Urinary bladder (tissue), 4 donors: Measurements from ENCODE around the gene PLB1. TPM values are rescaled to one million over a fixed set of nuclear protein-coding genes. Genes with fewer than 3 reads are reported as not detected.
A peak's percentile ranks its signal among the peaks of the same experiment; 100 is the strongest.

Experiments
- DNase-seq: peaks from one replicate; pipeline ENCODE4 v3.0.0-alpha.2; 2015; ENCODE audit errors: extremely low spot score
- H3K27ac ChIP-seq: one replicate; pipeline ENCODE4 v1.5.1; 2013; ENCODE audit warnings: low read depth, mild to moderate bottlenecking, moderate library complexity
- H3K36me3 ChIP-seq: one replicate; pipeline ENCODE4 v1.6.1; 2013; ENCODE audit warnings: mild to moderate bottlenecking, moderate library complexity; ENCODE audit not compliant: insufficient read depth
- H3K4me1 ChIP-seq: one replicate; pipeline ENCODE4 v1.6.1; 2013; ENCODE audit warnings: mild to moderate bottlenecking, moderate library complexity; ENCODE audit not compliant: insufficient read depth
- H3K4me3 ChIP-seq: one replicate; pipeline ENCODE4 v1.5.1; 2013; ENCODE audit warnings: low read depth, low read length
- WGBS: extraction: QIAGEN DNeasy Blood & Tissue Kit; methylation state at CpG from one replicate; pipeline ENCODE4 v1.1.7; 2013; 5-methylcytosine and 5-hydroxymethylcytosine counted together
- polyA plus RNA-seq: library from polyadenylated mRNA; stranded (reverse); fragments of 200-250 nt; gene quantifications from one replicate; pipeline ENCODE4 v1.2.3, GENCODE V29; 2013
- total RNA-seq: library from RNA; depleted of rRNA; stranded (reverse); fragments of >200 nt; gene quantifications from one replicate; pipeline ENCODE4 v1.2.3, GENCODE V29; 2014
- donor health status: healthy with polysubstance abuse.
- donor health status: healthy.

Gene PLB1
- total and polyA plus RNA-seq, 2 donors = 4.7 to 5.0 TPM

DNA sequence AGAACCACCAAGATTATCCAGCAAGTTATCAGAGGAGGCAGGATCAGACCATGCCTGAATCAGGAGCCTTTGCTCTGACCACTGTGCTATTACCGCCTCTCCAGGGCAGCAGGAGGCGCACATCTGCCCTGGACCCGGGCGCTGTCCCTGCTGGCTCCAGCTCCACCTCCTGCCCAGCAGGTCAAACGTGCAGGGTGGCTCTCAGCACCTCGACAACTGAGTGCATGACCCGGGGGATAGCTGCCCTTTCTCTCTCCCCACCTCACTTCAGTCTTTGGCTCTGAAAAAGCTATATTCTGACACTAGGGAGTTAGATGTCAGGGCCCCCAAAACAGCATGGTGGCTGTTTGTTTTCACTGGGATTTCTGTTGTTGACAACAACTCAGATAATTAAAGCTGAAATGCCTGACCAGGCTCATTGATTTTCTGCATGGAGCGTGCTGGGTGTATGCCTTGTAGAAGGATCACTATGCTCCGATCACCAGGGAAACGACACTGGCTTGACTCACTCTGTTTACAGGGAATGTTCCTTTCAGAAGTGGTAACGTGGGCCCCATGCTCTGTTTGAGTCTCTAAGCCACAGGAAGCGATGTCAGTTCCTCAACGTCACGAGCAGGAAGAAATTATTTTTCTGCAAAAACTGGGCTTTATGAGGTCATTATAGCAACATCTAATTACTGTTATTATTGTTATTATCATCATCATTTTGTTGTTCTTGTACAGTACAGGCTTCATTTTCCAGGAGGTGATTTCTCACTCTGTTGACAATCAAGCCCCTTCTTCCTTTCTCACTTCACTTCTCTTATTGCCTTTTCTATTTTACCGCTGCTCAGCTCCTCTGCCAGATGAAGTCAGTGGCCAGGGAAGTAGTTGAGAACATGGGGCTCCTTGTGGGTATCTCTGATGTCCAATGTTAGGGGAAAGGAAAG lies 125.6 kb downstream of the PLB1 start:
- H3K4me3 ChIP-seq = no peak overlapping the region
- DNase-seq = peak; percentile 84
- H3K4me1 ChIP-seq = no peaks in the 10 kb centered on the region
- 16% methylated on average over 15 of the region's 15 CpGs for WGBS
- H3K36me3 ChIP-seq = no peaks in the 10 kb centered on the region
- peak overlapping the region; percentile 93 for H3K27ac ChIP-seq

DNA sequence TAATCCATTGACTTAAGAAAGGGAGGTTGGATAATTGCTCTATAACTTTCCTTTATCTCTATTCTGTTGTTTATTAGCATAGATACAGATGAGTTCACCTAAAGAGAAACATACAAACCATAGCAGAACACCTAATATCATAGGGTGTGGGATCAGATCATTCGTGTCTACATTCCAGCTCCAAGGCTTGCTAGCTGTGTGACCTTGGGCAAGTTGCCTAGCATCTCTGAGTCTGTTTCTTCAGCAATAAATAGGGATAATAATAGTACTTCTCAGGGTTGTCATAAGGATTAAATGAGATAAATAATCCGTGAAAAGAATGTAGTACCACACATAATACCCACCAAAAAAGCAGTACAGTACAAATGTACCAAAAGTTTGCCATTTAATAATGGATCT lies 126.2 kb downstream of the PLB1 start:
- peak overlapping the region; percentile 93 for H3K27ac ChIP-seq
- H3K4me1 ChIP-seq = no peaks in the 10 kb centered on the region
- DNase-seq = no peak
- WGBS = 27% methylated on average over 2 of the region's 2 CpGs
- no peak overlapping the region for H3K4me3 ChIP-seq
- H3K36me3 ChIP-seq = no peaks in the 10 kb centered on the region

DNA sequence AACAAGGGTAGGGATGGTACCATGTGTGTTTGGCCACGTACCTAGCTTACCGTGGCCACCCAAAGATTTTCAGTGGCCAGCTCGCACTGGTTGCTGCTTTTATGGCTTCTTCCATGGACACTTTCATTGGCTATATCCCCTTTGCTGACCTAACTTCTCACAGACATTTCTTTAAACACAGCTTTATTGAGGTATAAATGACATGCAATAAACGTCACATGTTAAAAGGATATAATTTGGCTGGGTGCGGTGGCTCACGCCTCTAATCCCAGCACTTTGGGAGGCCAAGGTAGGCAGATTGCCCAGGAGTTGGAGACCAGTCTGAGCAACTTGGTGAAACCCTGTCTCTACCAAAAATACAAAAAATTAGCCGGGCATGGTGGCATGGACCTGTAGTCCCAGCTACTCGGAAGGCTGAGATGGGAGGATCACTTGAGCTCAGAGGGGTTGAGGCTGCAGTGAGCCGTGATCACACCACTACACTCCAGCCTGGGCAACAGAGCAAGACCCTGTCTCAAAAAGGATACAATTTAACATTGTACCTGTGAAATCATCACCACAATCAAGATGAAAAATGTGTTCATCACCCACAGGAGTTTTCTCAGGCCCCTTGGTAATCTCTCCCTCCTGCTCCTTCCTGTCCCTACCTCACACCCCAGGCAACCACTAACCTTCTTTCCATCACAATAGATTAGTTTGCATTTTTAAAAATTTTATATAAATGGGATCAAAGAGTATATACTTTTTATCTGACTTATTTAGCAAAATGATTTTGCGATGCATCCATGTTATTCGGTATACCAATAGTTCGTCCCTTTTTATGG lies 127.9 kb downstream of the PLB1 start:
- WGBS = 78% methylated on average over 12 of the region's 12 CpGs
- peak overlapping the region; percentile 57 for H3K27ac ChIP-seq
- H3K4me3 ChIP-seq = no peak overlapping the region
- H3K4me1 ChIP-seq = no peaks in the 10 kb centered on the region
- no peak for DNase-seq
- H3K36me3 ChIP-seq = no peaks in the 10 kb centered on the region

DNA sequence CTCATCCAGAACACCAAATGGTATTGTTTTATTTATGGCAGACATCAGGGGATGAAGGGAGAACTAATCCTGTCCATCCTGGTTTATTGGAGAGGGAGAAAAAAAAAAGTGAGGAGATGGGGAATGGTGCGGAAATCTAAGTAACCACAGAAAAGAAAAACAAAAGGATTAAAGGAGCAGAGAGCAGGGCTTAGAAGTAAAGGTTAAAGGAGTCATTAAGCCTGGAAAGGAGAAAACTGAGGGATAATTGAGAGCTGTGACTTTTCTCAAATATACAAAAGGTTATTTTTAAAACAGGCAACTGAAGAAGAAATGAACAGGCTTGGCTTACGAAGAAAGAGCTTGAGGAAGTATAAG lies 128.6 kb downstream of the PLB1 start:
- Histone ChIP-seq H3K4me3 (no peak overlapping the region), H3K36me3 (no peaks in the 10 kb centered on the region), H3K27ac (peak overlapping the region; percentile 81), H3K4me1 (no peaks in the 10 kb centered on the region)
- DNase-seq = no peak
- WGBS = 42% methylated on average over 2 of the region's 2 CpGs

DNA sequence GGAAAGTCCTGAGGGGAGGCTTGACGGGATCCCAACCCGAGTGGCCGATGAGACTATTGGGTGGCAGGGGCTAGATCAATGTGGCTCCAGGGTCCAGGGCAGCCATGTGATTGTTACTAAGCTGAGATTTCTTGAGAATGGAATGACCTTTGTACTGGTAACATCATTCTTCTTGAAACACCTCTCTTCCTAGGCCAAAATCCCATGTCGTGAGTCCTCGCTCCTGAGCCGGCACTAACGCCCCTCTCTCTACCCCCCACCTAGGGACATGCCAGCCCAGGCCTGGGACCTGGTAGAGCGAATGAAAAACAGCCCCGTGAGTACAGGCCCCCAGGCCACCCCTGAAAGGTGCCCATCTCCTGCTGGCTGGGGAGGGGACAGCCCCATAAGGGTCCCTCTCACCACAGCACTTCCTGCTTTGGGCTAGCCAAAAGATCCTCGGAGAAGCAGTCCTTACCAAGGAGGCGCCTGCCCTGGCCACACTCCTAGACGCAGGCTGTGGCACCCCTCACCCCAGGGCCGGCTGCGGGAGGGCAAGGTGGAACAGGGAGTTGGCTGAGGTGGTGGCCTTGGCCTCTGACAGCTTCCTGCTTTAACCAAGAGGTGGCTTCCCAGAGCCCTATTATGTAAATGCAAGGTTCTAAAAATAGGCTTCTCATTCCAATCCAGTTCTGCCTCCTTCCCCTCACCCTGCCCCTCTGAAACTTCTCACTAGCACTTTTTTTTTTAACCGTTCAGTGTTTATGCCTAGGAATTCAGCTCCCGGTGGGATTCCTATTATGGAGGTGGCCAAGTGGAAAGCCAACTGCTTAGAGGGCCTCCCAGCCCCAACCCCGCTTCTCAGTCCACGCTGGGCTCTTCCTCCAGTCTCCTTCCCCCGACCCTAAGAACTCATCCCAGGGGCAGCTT lies 129.2 kb downstream of the PLB1 start:
- Histone ChIP-seq H3K4me1 (no peaks in the 10 kb centered on the region), H3K27ac (peak overlapping the region; percentile 81), H3K4me3 (no peak overlapping the region), H3K36me3 (no peaks in the 10 kb centered on the region)
- no peak for DNase-seq
- WGBS = 35% methylated on average over 19 of the region's 19 CpGs

DNA sequence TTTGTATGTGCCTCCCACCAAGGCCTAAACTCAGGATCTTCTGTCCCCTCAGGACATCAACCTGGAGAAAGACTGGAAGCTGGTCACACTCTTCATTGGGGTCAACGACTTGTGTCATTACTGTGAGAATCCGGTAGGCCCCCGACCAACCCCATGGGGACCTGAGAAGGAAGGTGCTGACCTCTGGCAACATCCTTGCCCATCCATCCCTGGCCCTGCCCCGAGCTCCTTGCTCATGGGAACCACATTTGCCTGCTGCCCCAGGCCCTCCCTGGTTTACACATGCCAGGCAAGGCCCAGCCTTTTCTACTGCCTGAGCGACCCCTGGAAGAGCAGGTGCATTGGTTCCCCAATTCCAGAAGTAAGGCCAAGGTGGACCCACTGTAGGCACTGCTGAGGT lies 130.5 kb downstream of the PLB1 start:
- Histone ChIP-seq H3K4me3 (no peak overlapping the region), H3K27ac (peak overlapping the region; percentile 75), H3K36me3 (no peaks in the 10 kb centered on the region), H3K4me1 (no peaks in the 10 kb centered on the region)
- WGBS = 97% methylated on average over 5 of the region's 5 CpGs
- DNase-seq = no peak

DNA sequence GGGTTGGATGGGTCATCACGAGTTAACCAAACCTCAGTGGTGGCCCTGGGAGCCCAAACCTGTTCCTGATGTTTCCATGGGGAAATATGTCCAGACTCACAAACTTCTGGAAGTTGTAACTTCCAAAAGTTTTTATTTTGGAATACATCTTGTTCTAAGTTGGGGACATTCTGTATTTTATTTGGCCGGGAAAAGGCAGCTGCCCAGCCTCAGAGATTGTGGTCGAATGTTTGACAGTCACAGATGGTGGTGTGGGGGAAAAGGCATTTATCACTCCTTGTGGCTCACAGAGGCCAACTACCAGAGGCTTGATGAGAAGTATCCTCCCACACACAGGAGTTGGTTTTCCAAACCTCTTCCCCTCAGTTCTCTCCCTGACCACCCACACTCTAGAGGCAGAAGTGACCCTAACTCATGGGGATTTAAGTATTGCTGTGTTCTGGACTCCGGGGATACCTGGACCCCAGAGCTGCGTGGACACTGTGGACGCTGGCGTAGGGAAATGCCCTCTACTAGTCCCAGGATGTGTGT lies 131.1 kb downstream of the PLB1 start:
- H3K4me3 ChIP-seq = no peak overlapping the region
- 62% methylated on average over 7 of the region's 7 CpGs for WGBS

DNA sequence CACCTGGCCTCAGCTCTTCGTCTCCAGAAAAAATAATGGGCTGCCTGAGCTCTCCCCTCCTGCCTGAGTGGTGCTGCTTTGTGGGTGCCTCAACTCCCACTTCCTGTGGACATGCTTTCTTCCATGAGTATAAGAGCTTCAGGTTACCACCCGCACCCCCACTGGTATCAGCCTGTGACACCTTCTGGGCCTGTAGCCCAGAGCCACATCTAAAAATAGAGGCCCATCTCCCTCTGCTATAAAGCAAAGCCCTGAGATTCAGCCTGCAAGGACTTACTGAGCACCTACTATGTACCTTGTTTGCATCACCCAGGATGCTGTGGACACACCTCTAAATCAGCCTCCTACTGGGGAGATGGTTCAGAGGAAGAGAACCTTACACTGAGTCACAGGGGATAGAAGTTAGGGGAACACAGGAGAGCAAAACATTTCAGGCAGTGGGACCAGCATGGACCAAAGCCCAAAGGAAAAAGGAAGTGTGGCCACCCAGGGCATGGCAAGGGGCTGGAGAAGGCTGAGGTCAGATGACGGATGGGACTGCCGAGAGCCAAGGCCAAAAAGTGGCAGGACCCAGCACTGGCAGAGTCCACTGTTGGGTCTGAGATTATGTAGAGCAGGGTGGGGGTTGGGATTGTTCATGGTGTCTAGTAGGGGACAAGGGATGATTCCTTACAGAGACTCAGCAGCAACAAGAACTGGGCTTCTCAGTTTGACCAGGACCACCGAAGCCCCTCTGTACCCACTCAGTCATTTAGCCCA lies 132.0 kb downstream of the PLB1 start:
- peak overlapping the region; percentile 69 for H3K27ac ChIP-seq
- 83% methylated on average over 5 of the region's 5 CpGs for WGBS
- H3K4me1 ChIP-seq = no peaks in the 10 kb centered on the region
- no peak overlapping the region for H3K4me3 ChIP-seq
- DNase-seq = no peak
- H3K36me3 ChIP-seq = no peaks in the 10 kb centered on the region

More for the DNA sequence above, 131.1 kb downstream of the PLB1 start:
- no peaks in the 10 kb centered on the region for H3K4me1 ChIP-seq
- H3K36me3 ChIP-seq = no peaks in the 10 kb centered on the region
- no peak for DNase-seq
- peak overlapping the region; percentile 75 for H3K27ac ChIP-seq

DNA sequence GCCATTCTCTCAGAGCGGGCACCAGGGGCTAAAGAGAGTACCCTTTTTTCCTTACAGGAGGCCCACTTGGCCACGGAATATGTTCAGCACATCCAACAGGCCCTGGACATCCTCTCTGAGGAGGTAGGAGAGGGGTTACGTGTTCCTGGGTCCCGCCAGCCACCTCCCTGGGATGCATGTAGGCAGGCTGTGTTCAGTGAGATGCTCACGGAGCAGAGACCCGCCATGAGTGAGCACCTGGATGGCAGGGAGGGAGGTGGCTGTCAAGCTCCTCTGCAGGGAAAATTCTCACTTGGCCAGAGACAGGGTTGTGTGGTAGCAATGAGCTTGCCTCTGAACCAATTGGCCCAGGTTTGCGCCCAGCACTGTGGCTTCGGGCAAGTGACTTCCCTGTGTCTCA lies 132.6 kb downstream of the PLB1 start:
- H3K4me3 ChIP-seq = no peak overlapping the region
- 97% methylated on average over 8 of the region's 8 CpGs for WGBS
- H3K36me3 ChIP-seq = no peaks in the 10 kb centered on the region
- H3K27ac ChIP-seq = no peak overlapping the region
- no peaks in the 10 kb centered on the region for H3K4me1 ChIP-seq
- no peak for DNase-seq

DNA sequence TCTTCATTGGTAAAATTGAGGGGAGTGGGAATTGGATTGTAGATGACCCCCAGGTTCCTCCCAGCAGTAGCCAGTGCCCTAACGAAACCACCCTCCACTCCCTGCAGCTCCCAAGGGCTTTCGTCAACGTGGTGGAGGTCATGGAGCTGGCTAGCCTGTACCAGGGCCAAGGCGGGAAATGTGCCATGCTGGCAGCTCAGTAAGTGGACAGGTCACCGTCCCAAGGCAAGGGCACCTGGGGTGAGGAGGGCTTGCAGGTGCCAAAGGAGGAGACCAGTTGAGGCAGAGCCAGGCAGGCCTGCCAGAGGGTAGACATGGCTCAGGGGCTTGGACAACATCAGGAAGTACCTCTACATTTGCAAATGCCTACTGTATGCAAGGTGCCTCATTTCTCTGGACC lies 133.1 kb downstream of the PLB1 start:
- H3K4me3 ChIP-seq = no peak overlapping the region
- WGBS = 95% methylated on average over 5 of the region's 5 CpGs
- H3K36me3 ChIP-seq = no peaks in the 10 kb centered on the region
- H3K27ac ChIP-seq = no peak overlapping the region
- no peak for DNase-seq
- no peaks in the 10 kb centered on the region for H3K4me1 ChIP-seq

DNA sequence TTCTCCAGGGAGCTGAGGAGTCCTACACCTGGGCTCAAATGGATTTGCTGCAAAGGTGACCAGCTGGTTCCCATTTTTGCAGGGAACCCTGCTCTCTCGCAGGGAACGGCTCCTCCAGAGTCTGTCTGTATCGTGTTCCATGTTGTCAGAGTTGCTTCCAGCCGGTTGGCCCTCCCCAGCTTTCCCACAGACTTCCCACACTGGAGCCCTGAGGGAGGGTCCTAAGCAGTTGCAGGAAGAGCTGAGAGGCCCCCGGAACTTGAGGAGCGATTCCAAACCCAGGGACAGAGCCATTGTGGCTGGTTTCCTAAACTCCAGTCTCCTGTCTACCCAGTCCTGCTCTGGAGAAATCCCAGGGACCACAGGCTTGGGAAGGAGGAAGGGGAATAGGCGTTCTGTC lies 134.1 kb downstream of the PLB1 start:
- H3K36me3 ChIP-seq = no peaks in the 10 kb centered on the region
- no peak for DNase-seq
- 88% methylated on average over 7 of the region's 7 CpGs for WGBS
- H3K4me1 ChIP-seq = no peaks in the 10 kb centered on the region
- H3K4me3 ChIP-seq = no peak overlapping the region
- H3K27ac ChIP-seq = no peak overlapping the region

DNA sequence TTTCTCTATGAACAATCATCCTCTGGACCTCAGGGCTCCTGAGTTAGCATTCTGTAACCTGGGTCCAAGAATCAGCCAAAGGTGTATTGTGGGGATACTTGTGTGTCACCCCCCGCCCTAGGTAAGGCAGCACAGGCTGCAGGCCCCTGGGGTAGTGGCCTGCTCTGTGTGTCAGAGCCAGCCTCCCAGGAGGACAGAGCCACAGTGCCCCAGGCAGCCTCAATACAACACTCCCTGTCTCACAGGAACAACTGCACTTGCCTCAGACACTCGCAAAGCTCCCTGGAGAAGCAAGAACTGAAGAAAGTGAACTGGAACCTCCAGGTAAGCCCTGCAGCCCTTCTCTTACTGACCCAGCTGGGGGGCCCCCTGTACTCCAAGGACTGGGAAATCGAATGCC lies 134.5 kb downstream of the PLB1 start:
- DNase-seq = no peak
- H3K4me3 ChIP-seq = no peak overlapping the region
- no peak overlapping the region for H3K27ac ChIP-seq
- 88% methylated on average over 3 of the region's 3 CpGs for WGBS
- H3K4me1 ChIP-seq = no peaks in the 10 kb centered on the region
- H3K36me3 ChIP-seq = no peaks in the 10 kb centered on the region
